ENCODE measurements around the gene BEST1.

- TF ChIP-seq REST (IDR thresholded peaks at IDR 0.05) (no peak; the same call in 1 of the 2 replicates), CBX2 (IDR thresholded peaks at IDR 0.05; ENCODE audit: borderline replicate concordance, low read depth) (no peak), MYC (IDR thresholded peaks at IDR 0.05; ENCODE audit: borderline replicate concordance, low read length) (no peak), POLR2A (IDR thresholded peaks at IDR 0.05; ENCODE audit: low read length) (peak; percentile 10), MAFK (IDR thresholded peaks at IDR 0.05; ENCODE audit: partially characterized antibody) (no peak), PHF8 (IDR thresholded peaks at IDR 0.05; ENCODE audit: borderline replicate concordance, low read depth) (no peak), USF2 (IDR thresholded peaks at IDR 0.05) (peak; percentile 65), CTCF (IDR thresholded peaks at IDR 0.05) (no peak), CHD4 (IDR thresholded peaks at IDR 0.05; ENCODE audit: borderline replicate concordance) (no peak)
Measured at GRCh38 chr11:61963282-61964057, 13.3 kb downstream of the BEST1 start.

Data from A549 (cell line).